Brain pericyte (primary cell): ENCODE measurements around the gene CAMTA1.

ENCODE experiments used
- DNase-seq: peaks from one replicate; pipeline ENCODE4 v3.0.0-alpha.2; 2012; ENCODE audit warnings: low read depth, low spot score

The CAMTA1 gene

GRCh38 chr1:7338439-7338838 lies 553.2 kb downstream of the CAMTA1 start:
- no peak for DNase-seq

- DNase-seq, result no peak
These were observed 553.8 kb downstream of the CAMTA1 start for GRCh38 chr1:7339014-7339413.

- no peak for DNase-seq
These were observed 554.7 kb downstream of the CAMTA1 start for GRCh38 chr1:7339953-7340352.

- no peak for DNase-seq
These were observed 556.1 kb downstream of the CAMTA1 start for GRCh38 chr1:7341145-7341905.

- DNase-seq, result no peak
These were observed 558.6 kb downstream of the CAMTA1 start for GRCh38 chr1:7343882-7344281.

- DNase-seq, result no peak
These were observed 559.0 kb downstream of the CAMTA1 start for GRCh38 chr1:7344299-7344698.

- DNase-seq, result no peak
These were observed 560.3 kb downstream of the CAMTA1 start for GRCh38 chr1:7345516-7345915.

GRCh38 chr1:7346070-7346596 lies 560.9 kb downstream of the CAMTA1 start:
- no peak for DNase-seq

GRCh38 chr1:7346600-7347570 lies 561.6 kb downstream of the CAMTA1 start:
- no peak for DNase-seq

- no peak for DNase-seq
These were observed 562.8 kb downstream of the CAMTA1 start for GRCh38 chr1:7348073-7348472.

GRCh38 chr1:7348580-7348979 lies 563.3 kb downstream of the CAMTA1 start:
- DNase-seq, result no peak

- DNase-seq, result no peak
These were observed 565.5 kb downstream of the CAMTA1 start for GRCh38 chr1:7350804-7351203.

GRCh38 chr1:7351649-7352048 lies 566.4 kb downstream of the CAMTA1 start:
- no peak for DNase-seq

GRCh38 chr1:7352364-7352763 lies 567.1 kb downstream of the CAMTA1 start:
- DNase-seq, result no peak

- DNase-seq, result no peak
These were observed 567.7 kb downstream of the CAMTA1 start for GRCh38 chr1:7352974-7353373.

- DNase-seq, result no peak
These were observed 570.4 kb downstream of the CAMTA1 start for GRCh38 chr1:7355646-7356045.

- DNase-seq, result no peak
These were observed 570.8 kb downstream of the CAMTA1 start for GRCh38 chr1:7356079-7356478.

GRCh38 chr1:7358425-7358824 lies 573.2 kb downstream of the CAMTA1 start:
- DNase-seq, result no peak

- no peak for DNase-seq
These were observed 575.3 kb downstream of the CAMTA1 start for GRCh38 chr1:7360526-7360925.

- no peak for DNase-seq
These were observed 577.7 kb downstream of the CAMTA1 start for GRCh38 chr1:7362947-7363346.

- no peak for DNase-seq
These were observed 578.2 kb downstream of the CAMTA1 start for GRCh38 chr1:7363450-7363849.

GRCh38 chr1:7365706-7366105 lies 580.5 kb downstream of the CAMTA1 start:
- DNase-seq, result no peak
